Measurements from ENCODE around the gene HSPA9. TPM values are rescaled to one million over a fixed set of nuclear protein-coding genes. Genes with fewer than 3 reads are reported as not detected.

Gene HSPA9
- total RNA-seq, 1 experiment from 2014 or later = 424 TPM

- H3K4me1 ChIP-seq (ENCODE audit: control insufficient read depth, insufficient read depth, low read length) = peaks cover 12% of the 10 kb centered on the region; the same call in 1 of the 2 replicates
- TF ChIP-seq POLR2AphosphoS5 (IDR thresholded peaks at IDR 0.05; ENCODE audit: low read depth, low read length) (no peak), SIN3A (IDR thresholded peaks at IDR 0.05; ENCODE audit: borderline replicate concordance, insufficient read depth, low read depth, low read length) (no peak), CTCF (IDR thresholded peaks at IDR 0.05) (no peak), TCF7L2 (IDR thresholded peaks at IDR 0.05; ENCODE audit: low read depth, low read length) (no peak), REST (IDR thresholded peaks at IDR 0.05; ENCODE audit: insufficient read depth in 1 of 2, low read depth in 2 of 2, low read length in 1 of 2) (no peak)
- no peaks in the 10 kb centered on the region for H3K9me3 ChIP-seq (ENCODE audit: control insufficient read depth, insufficient read depth, low read depth, low read length)
- DNase-seq (ENCODE audit: low read depth, low spot score) = no peak
- H3K27me3 ChIP-seq (ENCODE audit: control insufficient read depth, insufficient read depth, low read length) = no peaks in the 10 kb centered on the region
- H3K36me3 ChIP-seq (ENCODE audit: control insufficient read depth, insufficient read depth, low read length) = no peaks in the 10 kb centered on the region; the same call in 1 of the 2 replicates
- CTCF ChIA-PET = no interaction called here
- intact Hi-C loops (cut with micrococcal nuclease; ENCODE audit: unreplicated experiment) = no loop called here
- POLR2A ChIA-PET = no interaction called here
- H3K4me3 ChIP-seq (ENCODE audit: low read depth in 2 of 2, low read length in 2 of 2) = no peak overlapping the region
- no TSS peak for BruUV-seq (replicated peaks)
- H3K27ac ChIP-seq (ENCODE audit: low read length) = no peak overlapping the region
- ATAC-seq = no peak
- in situ Hi-C loops (cut with HindIII; ENCODE audit: low pct_unique_long_range_greater_than_20kb, low sequenced_read_pairs) = no loop called here
Observed at GRCh38 chr5:138528744-138529469, 46.3 kb downstream of the HSPA9 start.

- TF ChIP-seq CTCF (IDR thresholded peaks at IDR 0.05) = no peak
- TF ChIP-seq REST (IDR thresholded peaks at IDR 0.05; ENCODE audit: insufficient read depth in 1 of 2, low read depth in 2 of 2, low read length in 1 of 2) = no peak
- no peak for TF ChIP-seq SIN3A (IDR thresholded peaks at IDR 0.05; ENCODE audit: borderline replicate concordance, insufficient read depth, low read depth, low read length)
- no peak for TF ChIP-seq TCF7L2 (IDR thresholded peaks at IDR 0.05; ENCODE audit: low read depth, low read length)
- no peak for TF ChIP-seq POLR2AphosphoS5 (IDR thresholded peaks at IDR 0.05; ENCODE audit: low read depth, low read length)
- DNase-seq (ENCODE audit: low read depth, low spot score) (no peak), ATAC-seq (no peak)
- intact Hi-C loops (cut with micrococcal nuclease; ENCODE audit: unreplicated experiment) = no loop called here
- in situ Hi-C loops (cut with HindIII; ENCODE audit: low pct_unique_long_range_greater_than_20kb, low sequenced_read_pairs) = no loop called here
- H3K4me3 ChIP-seq (ENCODE audit: low read depth in 2 of 2, low read length in 2 of 2) = no peak overlapping the region
- TSS peak; percentile 23 for BruUV-seq (replicated peaks)
- POLR2A ChIA-PET = interaction anchor here (0.5 kb wide), 1 partner anchor 9 kb away, joined by 4 read pairs; no protein-coding TSS in a partner anchor
- H3K36me3 ChIP-seq (ENCODE audit: control insufficient read depth, insufficient read depth, low read length) = no peaks in the 10 kb centered on the region; the same call in 1 of the 2 replicates
- H3K4me1 ChIP-seq (ENCODE audit: control insufficient read depth, insufficient read depth, low read length) = peaks cover 12% of the 10 kb centered on the region; the same call in 1 of the 2 replicates
- no peaks in the 10 kb centered on the region for H3K27me3 ChIP-seq (ENCODE audit: control insufficient read depth, insufficient read depth, low read length)
- no peak overlapping the region for H3K27ac ChIP-seq (ENCODE audit: low read length)
- no peaks in the 10 kb centered on the region for H3K9me3 ChIP-seq (ENCODE audit: control insufficient read depth, insufficient read depth, low read depth, low read length)
- CTCF ChIA-PET = no interaction called here
Observed at GRCh38 chr5:138528208-138528607, 47.0 kb downstream of the HSPA9 start.
